HG03060 (cell line): Measurements from ENCODE around the gene YBX3.
"Not testable (repeated sequence)": the region's sequence is repeated elsewhere in the genome, so short reads cannot be mapped to it uniquely, and the experiment has no call there.

ENCODE experiments used
- ATAC-seq: cut with Tn5 transposase; IDR thresholded peaks from one replicate; pipeline ENCODE4 v1.9.1; 2021; ENCODE audit warnings: low read depth, moderate number of reproducible peaks; ENCODE audit not compliant: unreplicated experiment

The YBX3 gene

DNA sequence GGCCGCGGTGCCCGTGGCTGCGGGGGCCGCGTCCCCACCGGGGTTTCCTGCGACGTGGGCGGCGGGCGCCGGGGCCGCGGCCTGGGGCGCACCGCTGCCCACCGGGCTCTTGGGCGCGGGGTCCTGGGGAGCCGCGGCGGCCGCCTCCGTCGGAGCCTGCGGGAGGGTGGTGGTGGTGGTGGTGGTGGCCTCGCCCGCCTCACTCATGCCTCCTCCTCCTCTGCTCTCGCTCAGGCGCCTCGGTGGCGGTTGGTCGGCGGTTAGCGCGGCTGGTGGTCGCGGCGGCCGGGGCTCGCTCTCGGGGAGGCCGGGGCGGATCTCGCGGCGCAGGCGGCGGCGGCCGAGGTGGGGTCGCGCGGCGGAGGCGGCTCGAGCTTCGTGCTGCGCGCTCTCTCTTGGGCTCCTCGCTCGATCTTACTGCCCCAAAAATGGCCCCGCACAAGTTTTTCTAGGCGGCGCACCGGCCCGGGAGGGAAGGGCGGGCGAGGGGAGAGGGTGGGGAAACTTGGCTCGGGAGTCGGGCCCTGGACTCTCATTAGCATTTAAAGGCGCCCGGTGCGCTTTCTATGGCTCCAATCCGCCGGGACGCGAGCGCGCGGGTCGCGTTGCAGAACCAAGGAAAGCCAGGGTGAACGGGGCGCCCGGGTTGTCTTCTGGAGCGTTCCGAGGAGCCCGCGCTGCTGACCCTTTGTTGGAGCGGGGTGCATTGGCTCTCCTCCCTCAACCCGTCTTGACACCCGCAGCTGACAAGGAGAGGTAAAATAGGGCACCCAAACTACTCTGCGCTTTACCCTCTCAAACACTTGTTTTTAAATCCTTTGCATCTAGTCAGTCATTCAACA is at the start of gene YBX3:
Gene YBX3 (minus strand): TSS at position 419 of the 842 bp plus-strand sequence. CDS start 212 bp downstream, at position 207.
- no peak for ATAC-seq

DNA sequence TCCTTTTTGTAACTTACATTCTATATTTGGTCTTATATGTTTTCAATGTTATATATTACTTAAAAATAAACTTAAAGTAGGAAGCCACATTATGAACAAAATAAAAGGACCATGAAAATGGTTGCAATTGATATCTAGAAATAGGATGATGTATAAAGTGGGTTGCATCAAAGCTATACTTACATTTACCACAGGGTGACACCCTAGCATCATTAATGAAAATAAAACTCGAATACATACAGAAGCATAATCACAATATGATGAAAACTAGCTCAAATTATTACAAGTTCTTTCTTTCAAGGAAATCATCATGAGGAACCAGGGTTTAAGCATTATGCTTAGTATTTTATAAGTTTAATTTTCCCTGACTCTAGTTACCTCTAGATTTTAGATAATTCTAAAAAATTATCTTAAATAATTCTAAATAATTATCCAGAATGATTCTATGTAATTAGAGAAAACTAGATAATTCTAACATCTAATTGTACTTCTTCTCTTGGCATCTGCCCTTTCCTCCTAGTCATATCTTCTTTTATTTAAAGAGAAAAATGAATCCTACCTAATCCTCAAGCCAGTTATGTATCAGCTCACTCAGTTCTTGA is 48.1 kb upstream of the YBX3 start:
- ATAC-seq: no peak

DNA sequence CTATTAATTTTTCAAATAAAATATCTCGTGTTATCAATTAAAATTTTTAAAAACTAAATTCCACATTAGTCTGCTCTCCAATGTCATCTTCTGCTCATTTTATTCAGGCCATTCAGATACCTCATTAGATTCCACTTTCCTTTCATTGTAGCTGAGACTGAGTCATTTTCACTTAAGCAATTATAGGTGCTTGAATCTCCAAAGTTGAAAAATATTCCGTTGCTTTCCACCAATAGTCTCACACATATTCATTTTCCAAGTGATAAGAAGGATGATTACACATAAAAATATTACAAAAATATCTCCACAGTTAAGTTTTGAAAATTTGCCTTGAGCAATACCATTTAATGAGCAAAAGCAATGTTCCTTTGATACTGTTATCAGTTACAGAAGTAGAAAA is 36.5 kb upstream of the YBX3 start:
- ATAC-seq: no peak

DNA sequence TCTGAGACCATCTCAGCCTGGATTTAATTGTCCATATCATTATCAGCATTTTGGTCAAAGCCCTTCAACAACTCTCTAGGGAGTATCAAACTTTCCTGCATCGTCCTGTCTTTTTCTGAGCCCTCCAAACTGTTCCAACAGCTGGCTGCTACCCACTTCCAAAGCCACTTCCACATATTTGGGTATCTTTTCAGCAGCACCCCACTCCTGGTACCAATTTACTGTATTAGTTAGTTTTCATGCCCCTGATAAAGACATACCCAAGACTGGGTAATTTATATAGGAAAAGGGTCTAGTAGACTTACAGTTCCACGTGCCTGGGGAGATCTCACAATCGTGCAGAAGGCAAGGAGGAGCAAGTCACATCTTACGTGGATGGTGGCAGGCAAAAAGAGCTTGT is 33.1 kb upstream of the YBX3 start:
- ATAC-seq: no peak

DNA sequence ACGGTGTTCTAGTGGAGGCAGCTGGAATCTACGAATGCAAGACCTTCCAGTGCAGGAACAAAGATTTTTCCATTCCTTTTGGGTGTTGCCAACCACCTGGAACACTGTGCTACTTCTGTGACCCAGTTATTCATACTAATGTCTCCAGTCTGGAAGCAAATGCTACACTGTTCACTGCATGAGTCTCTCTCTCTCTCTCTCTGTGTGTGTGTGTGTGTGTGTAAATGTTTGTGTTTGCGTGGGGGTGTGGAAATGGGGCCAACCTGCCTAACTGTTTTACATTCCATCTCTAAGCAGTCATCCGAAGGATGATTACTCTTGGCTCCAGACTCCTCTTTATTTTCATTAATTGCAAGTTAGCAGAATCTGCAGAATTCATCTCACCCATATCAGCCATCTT is 29.9 kb upstream of the YBX3 start:
- no peak for ATAC-seq

DNA sequence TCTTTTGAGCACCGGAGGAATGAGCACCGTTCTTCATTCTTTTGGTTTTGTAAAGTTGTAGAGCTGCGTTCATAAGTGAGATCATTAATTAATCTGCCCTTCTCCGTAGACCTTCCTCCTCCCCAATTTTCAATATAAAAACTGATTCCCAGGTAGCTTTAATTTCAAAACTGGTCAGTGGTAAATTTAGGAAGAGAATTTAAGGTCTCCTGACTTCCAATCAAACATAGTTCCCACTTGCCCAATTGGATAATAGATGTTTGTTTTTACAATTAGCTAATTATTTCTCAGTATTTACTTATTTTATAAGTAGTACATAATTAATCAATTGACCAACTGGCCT is 27.2 kb upstream of the YBX3 start:
- ATAC-seq: no peak

DNA sequence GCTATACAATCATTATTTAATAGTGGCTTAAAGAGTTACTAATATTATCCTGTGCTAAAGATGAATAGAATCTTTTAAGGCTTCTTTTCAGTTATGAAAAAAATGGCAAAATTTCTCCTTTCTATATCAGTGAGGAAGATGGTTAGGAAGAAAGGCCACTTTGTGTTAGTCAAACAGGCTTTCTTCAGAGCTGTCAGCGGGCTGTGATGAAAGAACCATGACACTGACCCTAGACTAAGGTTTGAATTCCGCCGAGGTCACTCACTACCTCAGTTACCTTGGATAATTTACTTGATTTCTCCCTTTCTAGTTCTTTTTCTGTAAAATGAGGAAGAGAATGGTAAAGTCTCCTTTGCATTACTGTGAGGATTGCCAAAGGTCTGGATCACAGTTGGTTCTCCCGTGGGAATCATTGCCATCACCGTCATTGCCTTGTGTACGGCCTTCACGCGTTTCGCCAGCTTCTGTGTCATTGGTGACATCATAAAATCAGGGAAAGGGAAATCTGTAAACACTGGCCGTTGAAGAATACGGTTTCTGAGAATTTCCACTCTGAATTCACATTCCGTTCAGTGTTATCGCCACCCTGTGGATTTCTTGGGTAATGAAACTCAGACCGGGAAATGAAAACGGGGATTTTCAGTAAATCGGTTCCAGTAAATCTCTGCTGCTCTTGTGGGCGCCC is 26.7 kb upstream of the YBX3 start:
- ATAC-seq: peak; percentile 87

DNA sequence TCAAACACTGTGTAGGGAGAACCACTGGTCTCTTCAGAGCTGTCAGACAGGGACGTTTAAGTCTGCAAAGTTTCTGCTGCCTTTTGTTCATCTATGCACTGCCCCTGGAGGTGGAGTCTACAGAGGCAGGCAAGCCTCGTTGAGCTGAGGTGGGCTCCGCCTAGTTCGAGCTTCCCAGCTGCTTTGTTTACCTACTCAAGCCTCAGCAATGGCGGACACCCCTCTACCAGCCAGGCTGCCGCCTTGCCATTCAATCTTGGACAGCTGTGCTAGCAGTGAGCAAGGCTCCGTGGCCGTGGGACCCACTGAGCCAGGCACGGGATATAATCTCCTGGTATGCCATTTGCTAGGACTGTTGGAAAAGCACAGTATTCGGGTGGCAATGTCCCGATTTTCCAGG is 24.6 kb upstream of the YBX3 start:
- ATAC-seq: no peak

DNA sequence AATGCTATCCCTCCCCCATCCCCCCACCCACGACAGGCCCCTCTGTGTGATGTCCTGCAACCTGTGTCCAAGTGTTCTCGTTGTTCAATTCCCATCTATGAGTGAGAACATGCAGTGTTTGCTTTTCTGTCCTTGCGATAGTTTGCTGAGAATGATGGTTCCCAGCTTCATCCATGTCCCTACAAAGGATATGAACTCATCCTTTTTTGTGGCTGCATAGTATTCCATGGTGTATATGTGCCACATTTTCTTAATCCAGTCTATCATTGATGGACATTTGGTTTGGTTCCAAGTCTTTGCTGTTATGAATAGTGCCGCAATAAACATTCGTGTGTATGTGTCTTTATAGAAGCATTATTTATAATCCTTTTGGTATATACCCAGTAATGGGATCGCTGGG is 20.3 kb upstream of the YBX3 start:
- ATAC-seq: not testable (repeated sequence)

DNA sequence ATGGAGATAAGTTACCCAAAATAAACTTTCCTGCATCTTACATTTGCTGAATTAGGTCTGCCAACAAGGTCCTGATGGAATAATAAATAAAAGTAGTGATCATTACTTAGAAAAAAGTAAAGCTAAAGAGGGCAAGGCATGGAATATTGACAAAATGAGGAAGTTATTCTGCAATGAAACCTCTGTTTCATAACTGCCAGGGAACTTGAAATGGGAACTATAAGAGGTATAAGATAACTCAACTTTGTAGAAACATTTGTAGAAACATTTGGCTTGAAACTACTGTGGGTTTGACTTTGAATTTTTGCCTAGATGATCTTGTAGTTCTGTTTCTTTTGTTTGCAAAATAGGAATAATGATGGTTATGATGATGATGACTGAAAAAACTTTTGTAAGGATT is 18.7 kb upstream of the YBX3 start:
- ATAC-seq: no peak

DNA sequence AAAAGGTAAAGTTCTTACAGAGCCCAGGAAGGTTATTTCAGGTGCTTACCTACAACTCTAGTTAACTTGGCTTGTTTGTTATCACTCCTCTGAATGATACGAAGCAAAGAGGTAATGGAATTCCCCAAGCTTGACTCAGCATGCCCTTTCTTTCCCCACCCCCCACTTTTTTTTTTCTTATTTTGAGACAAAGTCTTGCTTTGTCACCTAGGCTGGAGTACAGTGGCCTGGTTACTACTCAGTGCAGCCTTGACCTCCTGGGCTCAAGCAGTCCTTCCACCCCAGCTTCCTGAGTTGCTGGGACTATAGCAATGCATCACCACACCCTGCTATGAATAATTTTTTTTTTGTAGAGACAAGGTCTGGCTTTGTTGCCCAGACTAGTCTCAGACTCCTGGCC is 17.1 kb upstream of the YBX3 start:
- no peak for ATAC-seq

DNA sequence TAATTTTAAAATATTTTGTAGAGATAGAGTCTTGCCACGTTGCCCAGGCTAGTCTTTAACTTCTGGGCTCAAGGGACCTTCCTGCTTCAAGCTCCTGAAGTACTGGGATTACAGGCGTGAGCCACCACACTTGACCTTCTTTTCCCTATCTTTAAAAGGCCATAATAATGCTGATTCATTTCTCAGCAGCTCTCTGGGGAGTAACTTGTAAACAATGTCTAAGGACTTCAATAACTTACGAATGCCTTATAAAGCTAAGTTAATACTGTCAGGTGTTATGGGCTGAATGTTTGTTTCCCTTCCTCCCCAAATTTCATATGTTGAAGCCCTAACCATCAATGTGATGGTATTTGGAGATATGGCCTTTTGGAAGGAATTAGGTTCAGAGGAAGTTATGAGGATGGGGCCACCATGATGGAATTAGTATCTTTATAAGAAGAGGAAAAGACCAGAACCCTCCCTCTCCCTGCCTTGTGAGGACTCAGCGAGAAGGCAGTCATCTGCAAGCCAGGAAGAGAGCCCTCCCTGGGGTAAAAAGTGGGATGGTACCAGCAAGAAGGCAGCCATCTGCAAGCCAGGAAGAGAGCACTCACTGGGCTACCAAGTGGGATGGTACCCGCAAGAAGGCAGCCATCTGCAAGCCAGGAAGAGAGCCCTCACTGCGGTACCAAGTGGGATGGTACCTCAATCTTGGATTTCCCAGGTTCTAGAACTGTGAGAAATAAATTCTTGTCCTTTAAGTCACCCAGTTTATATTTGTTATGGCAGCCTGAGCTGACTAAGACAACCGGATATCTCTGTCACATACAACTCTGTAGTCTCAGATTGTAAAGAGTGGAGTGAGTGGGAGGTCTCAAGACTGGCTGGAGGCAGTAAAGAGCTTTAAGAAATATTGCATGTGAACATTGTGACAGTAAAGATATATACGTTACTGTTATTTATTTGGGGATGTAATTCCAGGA is 16.3 kb upstream of the YBX3 start:
- no peak for ATAC-seq

DNA sequence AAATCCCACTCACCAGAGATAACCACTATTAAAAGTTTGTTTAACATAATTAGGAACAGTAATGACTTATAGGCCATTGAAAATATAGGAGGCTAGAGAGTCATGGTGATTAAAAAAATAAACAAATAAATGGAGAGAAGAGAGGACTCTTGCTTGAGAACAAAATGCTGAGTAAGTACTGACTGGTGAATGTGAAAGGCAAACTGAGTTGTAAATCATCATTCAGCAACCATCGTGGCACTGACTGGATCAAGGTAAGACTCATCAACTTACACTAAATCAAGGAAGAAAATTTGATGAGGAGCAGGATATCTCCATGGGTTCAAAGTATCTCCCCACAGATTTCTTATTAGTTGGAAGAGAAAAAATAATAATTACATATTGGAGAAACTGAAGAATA is 14.1 kb upstream of the YBX3 start:
- ATAC-seq: no peak

DNA sequence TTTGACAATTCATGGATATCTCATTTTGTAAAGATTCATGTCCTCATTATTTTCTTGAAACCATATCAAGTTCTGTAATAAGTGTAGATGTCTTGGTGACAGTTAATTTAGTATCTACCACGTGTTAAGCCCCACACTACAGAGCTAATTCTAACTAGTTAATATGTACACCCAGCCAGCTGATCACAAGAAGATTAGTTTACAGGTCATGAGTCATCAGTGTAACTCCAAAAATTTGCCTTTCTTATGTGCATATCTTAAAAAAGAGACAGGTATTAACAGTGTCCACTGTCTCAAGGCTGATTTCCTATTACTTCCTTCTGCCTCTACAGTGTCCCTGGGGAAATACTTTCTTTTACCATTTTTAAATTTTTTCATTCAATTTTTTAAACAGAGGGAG is 13.3 kb upstream of the YBX3 start:
- ATAC-seq: no peak

DNA sequence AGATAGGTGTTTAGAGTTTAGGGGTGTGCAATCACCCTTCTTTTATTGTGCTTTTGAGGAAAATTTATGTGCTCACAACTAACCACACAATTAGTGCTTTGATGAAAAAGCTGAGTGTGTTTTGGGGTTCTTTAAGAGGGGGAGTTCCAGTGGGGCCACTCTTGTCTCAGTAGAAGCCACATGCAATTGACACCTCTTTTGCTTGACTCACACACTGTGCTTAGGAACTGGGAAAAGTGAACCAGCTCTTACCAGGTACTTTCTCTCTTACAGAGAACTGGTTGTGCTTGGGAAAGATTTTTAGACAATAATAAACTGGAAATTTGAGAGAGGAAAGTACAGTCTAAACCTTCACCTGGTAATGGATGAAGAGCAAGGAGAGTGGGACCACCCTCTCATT is 12.3 kb upstream of the YBX3 start:
- ATAC-seq: no peak

DNA sequence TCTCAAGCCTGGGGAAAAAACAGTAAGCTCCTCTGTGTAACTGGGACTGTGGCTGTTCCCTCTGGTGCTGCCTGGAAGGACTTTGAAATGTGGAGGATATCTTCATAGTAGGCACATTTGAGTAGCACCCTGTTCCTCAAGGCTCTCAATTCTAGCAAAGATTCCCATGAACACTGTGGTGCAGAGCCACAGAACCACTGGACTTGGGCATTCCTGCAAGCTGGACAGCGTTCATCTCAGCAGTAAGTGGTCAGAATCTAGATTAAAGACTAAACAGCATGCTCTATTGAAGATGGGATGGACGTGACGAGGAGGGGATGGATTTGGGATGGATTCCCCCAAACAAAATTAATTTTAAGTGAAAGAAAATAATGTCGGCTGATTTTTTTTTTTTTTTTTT is 9.4 kb upstream of the YBX3 start:
- ATAC-seq: no peak

DNA sequence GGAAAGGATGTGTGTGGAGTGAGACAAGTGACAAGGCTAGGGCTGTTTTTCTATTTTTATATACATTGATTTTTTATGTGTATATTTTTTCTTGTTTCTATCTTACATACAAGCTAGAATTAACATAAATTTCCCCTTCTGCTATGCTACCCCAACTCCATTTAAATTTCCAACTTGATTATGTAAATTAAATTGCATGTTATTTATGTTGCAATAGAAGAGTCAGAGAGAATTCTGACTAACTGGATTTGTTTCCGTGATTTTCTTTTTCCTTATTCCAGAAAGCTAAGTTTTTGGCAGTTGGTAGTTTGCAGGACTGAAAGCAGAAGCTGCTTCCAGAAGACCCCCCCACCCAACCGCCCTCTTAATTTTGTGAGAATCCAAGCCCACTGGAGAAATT is 8.9 kb upstream of the YBX3 start:
- no peak for ATAC-seq

DNA sequence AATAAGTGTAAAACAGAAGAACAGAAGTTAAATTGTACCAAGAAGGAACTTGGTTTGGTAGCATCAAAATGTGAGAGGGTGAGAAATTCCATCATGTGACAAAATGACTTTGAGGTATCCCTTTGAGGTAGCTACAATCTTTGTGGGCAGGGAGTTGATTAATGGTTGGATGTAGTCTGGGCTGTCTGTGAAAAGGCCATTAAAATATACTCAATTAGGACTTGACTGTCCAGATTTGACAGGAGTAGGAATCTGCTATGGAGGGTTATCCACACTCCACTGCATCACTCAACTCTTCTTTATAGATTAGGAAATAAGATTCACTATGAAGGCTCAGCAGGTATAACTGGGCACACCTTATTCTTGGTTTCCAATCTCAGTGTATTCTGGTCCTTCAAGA is 7.4 kb upstream of the YBX3 start:
- ATAC-seq: no peak

DNA sequence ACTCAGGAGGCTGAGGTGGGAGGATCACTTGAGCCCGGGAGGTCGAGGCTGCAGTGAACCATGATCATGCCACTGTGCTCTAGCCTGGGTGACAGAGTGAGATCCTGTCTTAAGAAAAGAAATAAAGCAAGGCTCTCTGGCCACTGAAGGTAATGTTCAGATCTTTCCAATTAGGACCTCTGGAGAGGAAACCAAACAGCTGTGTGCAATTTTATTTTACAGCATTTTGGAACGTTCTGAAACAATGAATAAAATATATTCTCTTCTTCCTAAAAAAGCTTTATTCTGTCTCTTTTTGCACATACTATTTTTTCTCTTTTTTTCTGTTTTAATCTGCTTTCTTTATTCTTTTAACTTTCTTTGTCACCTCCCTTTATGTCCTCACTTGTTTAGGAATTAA is 5.0 kb upstream of the YBX3 start:
- no peak for ATAC-seq

DNA sequence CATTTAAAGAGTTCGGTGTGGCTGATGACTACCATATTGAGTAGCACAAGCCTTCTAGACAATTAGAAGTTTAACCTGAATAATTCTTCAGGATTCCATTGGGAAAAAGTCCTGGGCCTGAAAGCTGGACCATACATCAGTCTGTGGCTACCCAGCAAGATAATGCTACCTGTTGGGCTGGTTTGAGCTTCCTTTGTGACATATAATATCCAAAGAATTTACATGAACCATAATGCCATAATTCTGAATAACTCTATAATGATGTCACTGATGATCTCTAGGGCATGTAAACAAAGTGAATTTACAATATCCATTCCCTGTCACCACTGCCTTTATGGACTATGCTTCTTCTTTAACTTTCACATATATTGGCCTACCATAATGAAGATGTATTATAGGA is 3.8 kb upstream of the YBX3 start:
- ATAC-seq: no peak

DNA sequence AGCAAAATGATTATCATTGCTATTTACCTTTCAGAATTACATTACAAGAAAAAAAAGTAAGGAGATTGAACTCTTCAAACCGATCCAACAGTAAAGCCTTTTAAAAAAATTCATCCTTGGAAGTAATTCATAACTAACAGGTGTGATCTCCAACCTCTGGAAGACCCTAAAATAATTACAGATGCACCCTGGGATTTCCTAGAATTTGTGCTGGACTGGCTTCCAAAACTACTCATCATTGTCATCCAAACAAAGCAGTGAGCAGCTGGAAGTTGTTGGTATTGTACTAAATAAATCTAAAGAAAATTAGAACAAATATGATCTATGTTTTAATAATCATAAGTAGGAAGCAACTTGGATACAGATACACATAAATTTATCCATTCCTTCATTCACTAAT is 1.9 kb upstream of the YBX3 start:
- ATAC-seq: no peak
